ENCODE data around the gene PROX2. TPM values are rescaled to one million over a fixed set of nuclear protein-coding genes. Genes with fewer than 3 reads are reported as not detected.

The PROX2 gene
- total RNA-seq, 4 donors from 2014 or later = not detected

DNA sequence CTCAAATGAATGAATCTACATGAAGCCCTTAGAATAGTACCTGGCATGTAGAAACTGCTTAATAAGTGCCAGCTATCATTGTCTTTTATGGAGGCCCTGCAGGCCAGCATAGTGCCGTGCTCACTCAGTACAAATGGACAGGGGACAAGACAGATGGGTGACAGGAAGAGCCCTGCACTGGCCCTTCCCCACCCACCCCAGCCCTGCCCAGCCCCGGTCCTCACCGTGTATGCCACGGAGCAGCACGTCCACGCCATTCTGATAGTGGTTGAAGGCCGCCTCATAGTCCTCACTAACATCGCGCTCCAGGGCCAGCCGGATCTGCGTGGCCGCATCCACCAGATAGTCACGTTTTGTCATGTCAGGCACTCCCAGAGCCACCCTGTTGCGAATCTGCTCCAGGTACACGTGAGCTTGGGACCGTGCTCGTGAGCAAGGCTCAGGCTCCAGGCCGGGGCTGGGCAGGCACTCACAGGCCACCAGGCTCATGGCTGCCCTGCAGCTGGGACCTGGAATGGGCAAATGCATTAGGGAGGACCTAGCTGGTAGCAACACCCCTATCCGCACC, 45.2 kb upstream of the PROX2 start:
- H3K36me3 ChIP-seq = no peaks in the 10 kb centered on the region
- peaks cover 34 to 38% of the 10 kb centered on the region in 2 donors for H3K4me1 ChIP-seq
- TF ChIP-seq POLR2A (IDR thresholded peaks at IDR 0.05) = no peak
- TF ChIP-seq, protein P1, sequence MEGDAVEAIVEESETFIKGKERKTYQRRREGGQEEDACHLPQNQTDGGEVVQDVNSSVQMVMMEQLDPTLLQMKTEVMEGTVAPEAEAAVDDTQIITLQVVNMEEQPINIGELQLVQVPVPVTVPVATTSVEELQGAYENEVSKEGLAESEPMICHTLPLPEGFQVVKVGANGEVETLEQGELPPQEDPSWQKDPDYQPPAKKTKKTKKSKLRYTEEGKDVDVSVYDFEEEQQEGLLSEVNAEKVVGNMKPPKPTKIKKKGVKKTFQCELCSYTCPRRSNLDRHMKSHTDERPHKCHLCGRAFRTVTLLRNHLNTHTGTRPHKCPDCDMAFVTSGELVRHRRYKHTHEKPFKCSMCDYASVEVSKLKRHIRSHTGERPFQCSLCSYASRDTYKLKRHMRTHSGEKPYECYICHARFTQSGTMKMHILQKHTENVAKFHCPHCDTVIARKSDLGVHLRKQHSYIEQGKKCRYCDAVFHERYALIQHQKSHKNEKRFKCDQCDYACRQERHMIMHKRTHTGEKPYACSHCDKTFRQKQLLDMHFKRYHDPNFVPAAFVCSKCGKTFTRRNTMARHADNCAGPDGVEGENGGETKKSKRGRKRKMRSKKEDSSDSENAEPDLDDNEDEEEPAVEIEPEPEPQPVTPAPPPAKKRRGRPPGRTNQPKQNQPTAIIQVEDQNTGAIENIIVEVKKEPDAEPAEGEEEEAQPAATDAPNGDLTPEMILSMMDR (IDR thresholded peaks at IDR 0.05 in 4 of 5, conservative IDR thresholded peaks at IDR 0.05 in 1 of 5) = no peak
- no peak overlapping the region for H3K4me3 ChIP-seq
- no peaks in the 10 kb centered on the region for H3K27me3 ChIP-seq
- intact Hi-C loops (cut with DNase I; ENCODE audit: low total_unique reads) = no loop called here
- in situ Hi-C loops (cut with MboI; ENCODE audit: low sequenced_read_pairs in 4 of 4) = no loop called here
- ATAC-seq (no peak), DNase-seq (no peak)
- H3K27ac ChIP-seq = no peak overlapping the region
- H3K9me3 ChIP-seq = no peaks in the 10 kb centered on the region

- DNase-seq (no peak), ATAC-seq (no peak)
- Histone ChIP-seq H3K27ac (no peak overlapping the region), H3K36me3 (no peaks in the 10 kb centered on the region), H3K27me3 (no peaks in the 10 kb centered on the region), H3K4me1 (peaks cover 42 to 47% of the 10 kb centered on the region in 2 donors), H3K9me3 (no peaks in the 10 kb centered on the region), H3K4me3 (no peak overlapping the region)
- no peak for TF ChIP-seq POLR2A (IDR thresholded peaks at IDR 0.05)
- TF ChIP-seq, protein P1 (IDR thresholded peaks at IDR 0.05 in 4 of 5, conservative IDR thresholded peaks at IDR 0.05 in 1 of 5) = no peak
- intact Hi-C loops (cut with DNase I; ENCODE audit: low total_unique reads) = no loop called here
- in situ Hi-C loops (cut with MboI; ENCODE audit: low sequenced_read_pairs in 4 of 4) = no loop called here
Measured at GRCh38 chr14:74920281-74920680, 44.3 kb upstream of the PROX2 start.

DNA sequence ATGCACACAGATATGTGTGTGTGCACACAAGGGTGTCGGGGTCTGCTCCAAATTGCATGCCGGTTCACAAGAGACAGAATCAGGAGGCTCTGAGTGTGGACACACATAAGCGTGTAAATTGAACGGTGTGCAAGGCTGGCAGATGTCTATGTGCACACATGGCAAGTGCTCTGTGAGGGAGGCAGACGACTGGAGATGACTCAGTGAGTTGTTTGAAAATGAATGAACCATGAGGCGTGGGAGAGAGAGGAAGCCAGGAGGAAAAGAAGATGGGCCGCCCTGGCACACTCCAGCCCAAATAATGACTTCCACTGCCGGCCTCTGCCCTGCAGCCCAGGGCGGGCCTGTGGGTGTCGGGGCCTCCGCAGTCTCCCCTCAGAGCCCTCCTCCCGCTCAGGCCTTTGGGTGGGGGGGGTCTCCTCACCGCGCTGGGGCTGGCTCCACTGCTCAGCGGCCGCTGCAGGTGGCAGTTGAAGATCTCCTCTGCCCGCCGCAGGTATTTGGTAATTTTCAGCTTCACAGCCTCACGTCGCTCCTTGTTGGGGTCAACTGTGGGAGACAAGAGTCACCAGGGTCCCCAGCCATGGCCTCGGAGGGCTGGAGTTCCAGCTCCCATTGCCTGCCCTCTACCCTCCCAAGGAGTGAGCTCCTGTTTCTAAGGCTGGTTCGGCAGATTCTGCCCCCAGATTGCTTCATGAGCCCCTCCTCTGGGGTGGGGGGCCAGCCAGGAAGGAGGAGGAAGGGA, 43.6 kb upstream of the PROX2 start:
- H3K4me3 ChIP-seq = no peak overlapping the region
- in situ Hi-C loops (cut with MboI; ENCODE audit: low sequenced_read_pairs in 4 of 4) = loop anchor here in 2 of 4 donors (10.0 kb wide), 1 partner anchor 165 kb away; no protein-coding TSS in a partner anchor
- peaks cover 42 to 48% of the 10 kb centered on the region in 2 donors for H3K4me1 ChIP-seq
- H3K36me3 ChIP-seq = no peaks in the 10 kb centered on the region
- no peak for DNase-seq
- intact Hi-C loops (cut with DNase I; ENCODE audit: low total_unique reads) = no loop called here
- H3K9me3 ChIP-seq = no peaks in the 10 kb centered on the region
- no peaks in the 10 kb centered on the region for H3K27me3 ChIP-seq
- H3K27ac ChIP-seq = no peak overlapping the region
- no peak for ATAC-seq
- TF ChIP-seq POLR2A (IDR thresholded peaks at IDR 0.05) = no peak
- TF ChIP-seq, protein P1 (IDR thresholded peaks at IDR 0.05 in 4 of 5, conservative IDR thresholded peaks at IDR 0.05 in 1 of 5) = no peak

DNA sequence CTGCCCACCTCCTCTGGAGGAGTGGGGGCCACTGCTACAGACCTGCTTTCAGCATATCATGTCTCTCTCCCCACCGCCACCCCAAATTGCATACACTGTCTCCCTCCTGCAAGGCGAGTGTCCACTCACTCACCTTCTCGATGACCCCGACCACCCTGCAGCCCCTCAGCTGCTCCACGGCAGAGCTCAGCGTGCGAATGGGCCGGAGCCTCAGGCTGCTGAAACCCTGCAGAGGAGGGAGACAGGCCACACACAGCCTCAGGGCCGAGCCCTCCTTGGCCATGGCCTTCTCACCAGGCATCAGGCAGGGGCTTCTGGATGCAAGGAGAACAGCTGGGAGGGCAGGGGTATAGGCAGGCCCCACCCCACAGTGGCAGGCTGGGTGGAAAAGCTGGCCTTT, 42.4 kb upstream of the PROX2 start:
- ATAC-seq = no peak
- in situ Hi-C loops (cut with MboI; ENCODE audit: low sequenced_read_pairs in 4 of 4) = loop anchor here in 2 of 4 donors (10.0 kb wide), 1 partner anchor 166 kb away; no protein-coding TSS in a partner anchor

More for the DNA sequence above, 42.4 kb upstream of the PROX2 start:
- peak overlapping the region; percentile 78 to 94 (median 83) for H3K27ac ChIP-seq
- no peak for TF ChIP-seq POLR2A (IDR thresholded peaks at IDR 0.05)
- TF ChIP-seq, protein P1 (IDR thresholded peaks at IDR 0.05 in 4 of 5, conservative IDR thresholded peaks at IDR 0.05 in 1 of 5) = no peak
- no peak overlapping the region for H3K4me3 ChIP-seq
- H3K9me3 ChIP-seq = no peaks in the 10 kb centered on the region
- peaks cover 52% of the 10 kb centered on the region in 2 donors for H3K4me1 ChIP-seq
- DNase-seq = no peak
- intact Hi-C loops (cut with DNase I; ENCODE audit: low total_unique reads) = no loop called here
- no peaks in the 10 kb centered on the region for H3K27me3 ChIP-seq
- no peaks in the 10 kb centered on the region for H3K36me3 ChIP-seq
